Measurements from ENCODE around the gene G3BP1.
"Not testable (repeated sequence)": the region's sequence is repeated elsewhere in the genome, so short reads cannot be mapped to it uniquely, and the experiment has no call there.

G3BP1 gene

DNA sequence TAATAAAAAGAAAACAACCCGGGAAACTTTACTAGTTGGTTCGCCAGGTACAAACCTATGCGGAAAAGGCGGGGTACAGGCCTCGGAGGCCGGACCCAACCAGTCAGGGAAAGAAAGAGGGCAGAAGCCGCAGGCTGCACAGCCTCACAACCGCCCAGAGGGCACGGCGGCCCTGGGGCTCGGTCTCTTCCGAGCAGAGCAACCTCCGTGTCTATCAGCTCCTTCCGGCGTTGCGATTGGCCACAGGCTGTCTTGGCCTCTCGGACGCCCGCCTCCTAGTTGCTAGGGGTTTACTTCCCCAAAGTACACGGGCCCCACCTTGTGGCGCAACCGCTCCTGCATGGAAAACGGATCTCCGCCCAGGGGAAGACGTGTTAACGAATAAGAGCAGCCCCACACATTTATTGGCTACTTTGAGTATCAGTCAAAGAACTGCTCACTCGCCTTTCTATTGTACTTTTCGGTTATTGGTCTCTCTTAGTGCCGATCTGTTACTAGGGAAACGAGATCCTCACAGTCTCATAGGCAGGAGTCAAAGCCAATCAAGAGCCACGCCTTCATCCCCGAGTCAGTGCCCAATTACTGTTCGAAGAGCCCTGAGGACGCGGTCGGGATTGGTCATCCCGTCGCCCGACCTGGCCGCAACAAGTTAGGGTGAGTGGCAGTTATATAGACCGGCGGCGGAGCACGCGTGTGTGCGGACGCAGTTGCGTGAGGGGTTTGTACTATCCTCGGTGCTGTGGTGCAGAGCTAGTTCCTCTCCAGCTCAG lies at the start of gene G3BP1:
G3BP1 (plus strand) TSS at position 696 of the 770 bp plus-strand sequence. CDS start 14,667 bp downstream, outside the sequence.
- TF ChIP-seq POLR2A (IDR thresholded peaks at IDR 0.05; ENCODE audit: low read depth, low read length), result peak; percentile 100
- FAIRE-seq (peak; percentile 97), DNase-seq (ENCODE audit: insufficient read length, low spot score) (peak; percentile 96)

DNA sequence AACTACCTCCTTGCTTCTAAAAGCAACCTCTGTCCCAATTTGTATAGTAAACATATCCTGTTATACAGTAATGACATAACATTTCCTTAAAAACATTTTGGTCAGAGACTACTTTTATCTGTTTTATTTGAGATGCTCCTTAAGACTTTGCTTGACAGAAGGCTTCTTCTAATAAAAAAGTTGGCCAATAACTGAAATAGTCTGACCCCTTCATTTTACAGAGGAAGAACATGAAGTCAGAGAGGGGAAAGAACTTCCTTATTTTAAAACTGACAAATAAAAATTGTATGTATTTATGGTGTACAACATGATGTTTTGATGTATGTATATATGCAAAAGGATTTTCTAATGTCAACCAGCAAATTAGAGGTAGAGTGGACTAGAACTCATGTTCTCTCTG lies 49.2 kb upstream of the G3BP1 start:
- no peak for TF ChIP-seq POLR2A (IDR thresholded peaks at IDR 0.05; ENCODE audit: low read depth, low read length)
- FAIRE-seq (no peak), DNase-seq (ENCODE audit: insufficient read length, low spot score) (no peak)

DNA sequence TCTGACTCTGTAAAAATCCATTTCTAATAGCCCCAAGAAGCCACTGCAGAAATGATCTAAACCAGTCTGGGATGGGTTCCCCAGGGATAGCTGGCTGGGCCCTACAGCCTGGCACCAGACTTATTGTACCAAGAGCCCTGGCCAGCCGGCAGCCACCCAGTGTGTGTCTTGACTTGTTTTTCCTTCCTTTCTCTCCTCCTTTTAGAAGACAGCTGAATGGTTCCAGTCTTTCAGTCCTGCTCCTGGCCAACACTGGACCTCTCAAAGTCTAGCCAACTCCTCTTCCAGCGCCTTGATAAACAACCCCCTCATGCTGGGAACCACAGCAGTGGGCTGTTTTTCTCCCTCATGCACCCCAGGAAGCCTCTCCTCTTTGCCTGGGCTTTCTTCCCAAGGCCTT lies 47.4 kb upstream of the G3BP1 start:
- no peak for TF ChIP-seq POLR2A (IDR thresholded peaks at IDR 0.05; ENCODE audit: low read depth, low read length)
- FAIRE-seq, result no peak
- no peak for DNase-seq (ENCODE audit: insufficient read length, low spot score)

DNA sequence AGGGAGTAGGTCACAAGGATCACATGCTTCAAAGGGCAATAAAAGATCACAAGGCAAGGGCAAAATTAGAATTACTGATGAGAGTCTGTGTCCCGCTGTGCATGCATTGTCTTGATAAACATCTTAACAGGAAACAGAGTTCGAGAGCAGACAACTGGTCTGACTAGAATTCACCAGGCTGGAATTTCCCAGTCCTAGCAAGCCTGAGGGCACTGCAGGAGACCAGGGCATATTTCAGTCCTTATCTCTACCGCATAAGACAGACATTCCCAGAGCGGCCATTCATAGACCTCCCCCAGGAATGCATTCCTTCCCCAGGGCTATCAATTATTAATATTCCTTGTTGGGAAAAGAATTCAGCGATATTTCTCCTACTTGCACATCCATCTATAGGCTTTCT lies 42.2 kb upstream of the G3BP1 start:
- DNase-seq (ENCODE audit: insufficient read length, low spot score); FAIRE-seq: not testable (repeated sequence)

DNA sequence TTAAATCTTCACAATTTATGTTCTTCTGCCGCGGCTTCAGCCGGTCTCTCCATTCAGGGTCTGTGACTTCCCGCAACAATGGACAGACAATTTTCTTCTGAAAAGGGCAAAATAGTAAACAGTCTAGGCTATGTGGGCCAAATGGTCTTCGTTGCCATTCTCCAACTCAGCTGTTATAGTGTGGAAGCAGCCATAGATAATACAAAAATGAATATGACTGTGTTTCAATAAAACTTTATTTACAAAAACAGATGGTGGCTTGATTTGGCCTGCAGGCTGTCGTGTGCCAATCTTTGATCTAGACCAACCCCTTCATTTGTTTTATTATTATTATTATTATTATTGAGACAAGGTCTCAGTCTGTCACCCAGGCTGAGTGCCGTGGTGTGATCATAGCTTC lies 41.4 kb upstream of the G3BP1 start:
- TF ChIP-seq POLR2A (IDR thresholded peaks at IDR 0.05; ENCODE audit: low read depth, low read length), result no peak
- FAIRE-seq, result no peak
- DNase-seq (ENCODE audit: insufficient read length, low spot score), result no peak

DNA sequence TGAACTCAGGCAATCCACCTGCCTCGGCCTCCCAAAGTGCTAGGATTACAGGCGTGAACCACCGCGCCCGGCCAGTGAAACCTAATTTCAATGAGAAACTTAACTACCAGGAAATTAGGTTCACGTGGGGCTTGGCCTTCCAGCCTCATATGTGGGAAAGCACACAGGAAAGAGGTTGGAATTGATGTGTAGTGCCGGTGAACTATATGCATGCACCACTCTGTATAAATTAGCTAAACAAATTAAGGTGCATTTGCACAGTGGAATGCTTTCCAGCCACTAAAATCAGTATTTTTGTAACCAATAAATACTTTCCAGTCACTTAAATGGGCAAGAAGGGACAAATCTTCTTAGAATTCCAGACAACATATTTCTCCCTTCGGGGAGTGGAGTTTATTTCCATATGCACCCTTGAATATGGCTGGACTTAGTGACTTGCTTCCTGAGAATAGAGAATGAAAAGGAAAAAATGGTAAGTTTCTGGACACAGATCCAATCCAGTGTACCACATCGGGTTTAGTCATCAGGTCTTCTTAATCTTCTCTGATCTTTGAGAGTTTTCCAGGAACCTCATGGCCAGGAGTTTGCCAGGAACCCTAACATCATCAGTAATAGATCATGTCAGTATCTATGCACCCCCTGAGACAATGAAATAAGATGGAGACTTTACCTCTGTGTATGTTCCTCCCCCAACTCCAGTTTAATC lies 38.2 kb upstream of the G3BP1 start:
- FAIRE-seq, result no peak
- no peak for DNase-seq (ENCODE audit: insufficient read length, low spot score)
- TF ChIP-seq POLR2A (IDR thresholded peaks at IDR 0.05; ENCODE audit: low read depth, low read length), result no peak

DNA sequence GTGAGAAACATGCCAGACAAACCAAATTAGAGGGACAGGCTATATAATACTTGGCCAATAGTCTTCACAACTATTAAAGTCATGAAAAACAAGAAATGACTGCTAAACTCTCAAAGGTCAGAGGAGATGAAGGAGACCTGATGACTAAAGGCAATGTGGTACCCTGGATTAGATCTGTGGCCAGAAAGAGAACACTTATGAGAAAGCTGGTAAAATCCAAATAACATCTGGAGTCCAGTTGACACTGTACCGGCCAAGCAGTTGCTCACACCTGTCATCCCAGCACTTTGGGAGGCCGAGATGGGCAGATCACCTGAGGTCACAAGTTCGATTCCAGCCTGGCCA lies 37.7 kb upstream of the G3BP1 start:
- no peak for FAIRE-seq
- no peak for DNase-seq (ENCODE audit: insufficient read length, low spot score)
- TF ChIP-seq POLR2A (IDR thresholded peaks at IDR 0.05; ENCODE audit: low read depth, low read length), result no peak

DNA sequence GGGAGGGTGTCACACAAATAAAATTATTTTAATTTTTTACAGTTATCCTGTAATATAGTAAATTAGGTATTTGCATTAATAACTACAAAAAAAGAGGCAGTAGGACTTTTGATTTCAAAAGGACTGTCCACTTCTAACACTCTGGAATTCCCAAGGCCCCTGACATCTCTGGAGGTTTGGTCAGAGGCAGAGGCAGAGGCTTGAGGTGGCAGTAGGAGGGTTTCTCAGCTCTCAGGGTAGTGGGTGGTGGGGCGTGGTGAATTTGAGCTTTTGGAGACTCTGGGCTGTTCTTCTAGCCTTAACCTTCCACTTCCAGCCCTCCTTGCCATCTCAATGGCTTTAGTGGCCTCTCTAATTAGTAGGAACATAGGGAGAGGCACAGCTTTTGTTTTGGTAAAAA lies 36.1 kb upstream of the G3BP1 start:
- FAIRE-seq (no peak), DNase-seq (ENCODE audit: insufficient read length, low spot score) (no peak)
- TF ChIP-seq POLR2A (IDR thresholded peaks at IDR 0.05; ENCODE audit: low read depth, low read length), result no peak

DNA sequence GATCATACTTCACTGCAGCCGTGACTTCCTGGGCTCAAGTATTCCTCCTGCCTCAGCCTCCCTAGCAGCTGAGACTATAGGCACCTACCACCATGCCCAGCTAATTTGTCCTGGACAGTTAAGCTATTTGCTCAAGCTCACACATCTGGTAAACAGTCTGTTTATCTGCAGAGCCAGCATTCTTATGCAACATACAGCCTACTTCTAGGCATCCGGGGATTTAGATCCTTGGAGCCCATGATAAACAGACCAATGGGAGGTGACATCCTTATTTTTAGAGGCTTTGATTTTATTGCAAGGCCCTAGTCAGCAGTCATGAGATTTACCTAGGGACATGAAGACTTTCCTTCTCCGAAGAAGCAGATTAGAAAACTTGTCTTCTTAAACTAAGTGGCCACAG lies 34.3 kb upstream of the G3BP1 start:
- no peak for TF ChIP-seq POLR2A (IDR thresholded peaks at IDR 0.05; ENCODE audit: low read depth, low read length)
- FAIRE-seq (no peak), DNase-seq (ENCODE audit: insufficient read length, low spot score) (no peak)

DNA sequence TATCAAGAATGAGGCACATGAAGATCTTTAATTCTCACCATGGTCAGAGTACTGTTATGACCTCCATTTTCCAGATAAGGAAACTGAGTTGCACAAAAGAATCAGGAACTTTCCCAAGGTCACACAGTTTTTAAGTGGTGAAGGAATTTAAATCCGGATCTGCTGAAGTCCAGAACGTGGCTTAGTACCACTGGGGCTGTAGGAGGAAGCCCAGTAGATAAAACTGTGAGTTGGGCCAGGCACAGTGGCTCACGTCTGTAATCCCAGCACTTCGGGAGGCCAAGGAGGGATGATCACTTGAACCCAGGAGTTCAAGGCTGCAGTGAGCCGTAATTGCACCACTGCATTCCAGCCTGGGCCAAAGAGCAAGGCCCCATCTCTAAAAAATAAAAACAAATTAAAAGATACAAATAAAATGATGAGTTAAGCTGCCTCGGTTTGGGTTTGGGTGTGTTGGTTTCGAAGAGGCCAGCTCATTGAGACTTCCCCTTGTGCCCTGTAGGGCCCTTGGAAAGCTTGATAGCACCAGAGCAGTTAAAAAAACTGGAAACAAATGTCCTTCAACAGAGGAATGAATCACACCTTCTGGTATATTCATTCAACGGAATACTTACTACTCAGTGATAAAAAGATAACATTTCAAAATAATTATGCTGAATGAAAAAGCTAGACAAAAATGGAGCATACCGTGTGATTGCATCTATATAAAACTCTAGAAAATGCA lies 33.5 kb upstream of the G3BP1 start:
- DNase-seq (ENCODE audit: insufficient read length, low spot score), result no peak
- no peak for TF ChIP-seq POLR2A (IDR thresholded peaks at IDR 0.05; ENCODE audit: low read depth, low read length)
- FAIRE-seq, result no peak

DNA sequence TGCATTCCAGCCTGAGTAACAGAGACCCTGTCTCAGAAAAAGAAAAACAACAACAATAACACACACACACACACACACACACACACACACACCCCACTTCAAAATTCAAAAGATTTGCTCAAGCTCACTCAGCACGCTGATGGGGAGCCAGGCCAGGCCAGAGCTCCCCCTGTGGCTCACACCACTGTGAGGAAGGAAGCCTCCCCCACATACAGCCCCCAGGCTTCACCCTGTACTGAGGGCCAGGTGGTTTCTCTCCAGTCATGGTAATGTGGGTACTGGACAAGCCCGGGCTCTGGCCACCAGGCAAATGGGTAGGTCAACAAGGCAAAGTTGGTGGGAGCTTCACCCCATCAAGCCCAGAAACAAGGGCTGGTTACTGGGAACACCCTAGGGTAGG lies 32.4 kb upstream of the G3BP1 start:
- no peak for DNase-seq (ENCODE audit: insufficient read length, low spot score)
- no peak for TF ChIP-seq POLR2A (IDR thresholded peaks at IDR 0.05; ENCODE audit: low read depth, low read length)
- no peak for FAIRE-seq

DNA sequence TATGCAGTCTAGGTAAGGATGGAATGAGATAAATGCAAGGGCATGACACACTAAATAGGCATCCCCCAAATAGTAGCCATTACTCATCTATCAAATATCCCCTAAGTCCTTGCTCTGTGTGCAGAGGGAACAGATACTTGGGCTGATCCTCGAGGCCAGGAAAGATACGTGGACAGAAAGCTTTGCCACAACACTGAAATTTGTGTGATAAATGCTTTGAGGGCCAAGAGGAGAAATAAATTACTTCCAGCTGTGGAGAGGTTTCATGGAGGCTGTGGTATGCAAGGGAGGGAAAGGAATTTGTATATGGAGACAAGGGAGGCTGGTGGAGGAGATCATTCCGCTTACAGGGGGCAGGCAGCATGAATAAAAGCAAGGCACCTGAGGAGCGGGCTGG lies 31.8 kb upstream of the G3BP1 start:
- no peak for TF ChIP-seq POLR2A (IDR thresholded peaks at IDR 0.05; ENCODE audit: low read depth, low read length)
- DNase-seq (ENCODE audit: insufficient read length, low spot score), result peak; percentile 50
- no peak for FAIRE-seq

DNA sequence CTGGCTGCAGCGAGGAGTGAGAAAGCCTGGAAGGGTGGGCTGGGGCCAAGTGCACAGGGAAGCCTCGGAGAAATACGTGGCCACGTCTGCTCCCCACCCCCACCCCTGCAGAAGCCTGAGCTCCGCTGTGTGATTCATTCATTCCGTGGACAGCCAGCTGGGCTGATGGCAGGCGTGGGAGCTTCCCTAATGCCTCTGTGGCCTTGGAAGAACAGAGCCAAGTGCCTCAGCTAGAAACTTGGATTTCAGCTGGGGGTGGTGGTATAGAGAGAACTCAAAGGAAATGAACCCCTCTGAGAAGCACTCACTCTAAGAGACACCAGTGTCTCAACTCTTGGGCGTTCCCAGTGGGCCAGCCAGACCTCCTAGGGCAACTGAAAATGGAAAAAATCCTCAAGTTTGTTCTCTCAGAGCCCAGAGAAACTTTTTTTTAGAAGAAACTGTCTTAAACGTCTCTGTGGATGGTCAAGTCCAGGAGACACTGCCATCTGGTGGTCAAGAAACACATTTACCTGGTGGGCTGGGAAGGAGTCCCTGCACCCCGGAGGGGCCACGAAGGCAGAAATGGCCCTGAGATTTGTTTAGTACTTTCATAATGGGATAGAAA lies 31.3 kb upstream of the G3BP1 start:
- FAIRE-seq (no peak), DNase-seq (ENCODE audit: insufficient read length, low spot score) (peak; percentile 42)
- TF ChIP-seq POLR2A (IDR thresholded peaks at IDR 0.05; ENCODE audit: low read depth, low read length), result peak; percentile 46

DNA sequence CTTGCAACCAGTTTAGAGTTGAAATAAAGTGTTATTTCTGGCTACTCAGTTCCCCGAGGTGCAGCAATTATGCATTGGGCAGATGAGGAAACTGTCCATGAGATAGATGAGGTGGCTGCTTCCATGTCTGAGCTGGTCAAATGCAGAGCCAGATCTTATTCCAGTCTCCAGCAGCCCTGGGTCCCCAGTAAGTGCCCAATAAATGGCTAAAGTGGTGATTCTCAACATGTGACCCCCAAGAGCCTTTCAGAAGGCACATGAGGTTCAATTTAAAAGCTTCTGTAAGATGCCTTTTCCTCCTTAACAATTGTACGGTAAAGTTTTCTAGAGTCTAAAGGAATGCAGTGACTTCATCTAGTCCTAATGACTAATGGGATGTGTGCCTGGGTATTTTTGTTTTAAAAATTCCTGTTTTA lies 30.8 kb upstream of the G3BP1 start:
- no peak for TF ChIP-seq POLR2A (IDR thresholded peaks at IDR 0.05; ENCODE audit: low read depth, low read length)
- DNase-seq (ENCODE audit: insufficient read length, low spot score), result no peak
- no peak for FAIRE-seq
